HepG2 (cell line): ENCODE data around the gene MBLAC2. TPM values are rescaled to one million over a fixed set of nuclear protein-coding genes. Genes with fewer than 3 reads are reported as not detected.

Experiments used
- ADNP ChIP-seq: sonication (generic); formaldehyde crosslinking; IDR thresholded peaks from 2 replicates; pipeline ENCODE4 v1.4.0; 2020; ENCODE audit warnings: missing genetic modification reagents
- ETV6 ChIP-seq: sonication (generic); formaldehyde crosslinking; conservative IDR thresholded peaks from 2 replicates; pipeline ENCODE4 v1.4.0; 2020; ENCODE audit warnings: missing genetic modification reagents
- FOXM1 ChIP-seq: sonication (generic); formaldehyde crosslinking; IDR thresholded peaks from 2 replicates; pipeline ENCODE4 v1.5.0; 2020; ENCODE audit warnings: missing genetic modification reagents
- HDAC2 ChIP-seq: sonication (generic); formaldehyde crosslinking; IDR thresholded peaks from 2 replicates; pipeline ENCODE4 v1.4.0; 2020; ENCODE audit warnings: missing genetic modification reagents
- KAT8 ChIP-seq: IDR thresholded peaks from 2 replicates; pipeline ENCODE4 v1.6.1; 2016; ENCODE audit warnings: missing genetic modification reagents, missing compliant biosample characterization
- KLF13 ChIP-seq: sonication (generic); formaldehyde crosslinking; IDR thresholded peaks from 2 replicates; pipeline ENCODE4 v1.4.0; 2020; ENCODE audit warnings: mild to moderate bottlenecking, missing genetic modification reagents
- MEIS1 ChIP-seq: sonication (generic); formaldehyde crosslinking; IDR thresholded peaks from 2 replicates; pipeline ENCODE4 v1.9.0; 2021; ENCODE audit warnings: mild to moderate bottlenecking, missing genetic modification reagents, moderate library complexity, borderline replicate concordance
- PLRG1 ChIP-seq: fragments of 450-650 bp; conservative IDR thresholded peaks from 2 replicates; pipeline ENCODE4 v1.6.1; 2016
- PTBP1 ChIP-seq: fragments of 200-400 bp; formaldehyde crosslinking; IDR thresholded peaks from 2 replicates; pipeline ENCODE4 v1.6.1; 2018; ENCODE audit warnings: low read length, low read depth; ENCODE audit not compliant: poor library complexity, severe bottlenecking
- RARG ChIP-seq: sonication (generic); formaldehyde crosslinking; IDR thresholded peaks from 2 replicates; pipeline ENCODE4 v1.4.0; 2020; ENCODE audit warnings: low read depth, mild to moderate bottlenecking, missing genetic modification reagents
- RFX5 ChIP-seq: IDR thresholded peaks from 2 replicates; pipeline ENCODE4 v1.6.1; 2011; ENCODE audit warnings: low read depth, low read length, improper control_type of control experiment
- SIN3A ChIP-seq: IDR thresholded peaks from 2 replicates; pipeline ENCODE4 v1.6.1; 2011; ENCODE audit warnings: low read depth, mild to moderate bottlenecking, control low read depth, low read length, borderline replicate concordance
- YEATS4 ChIP-seq: sonication (generic); formaldehyde crosslinking; IDR thresholded peaks from 2 replicates; pipeline ENCODE4 v1.4.0; 2020; ENCODE audit warnings: missing genetic modification reagents, borderline replicate concordance
- ZNF331 ChIP-seq: sonication (generic); formaldehyde crosslinking; IDR thresholded peaks from 2 replicates; pipeline ENCODE4 v1.4.0; 2020; ENCODE audit warnings: missing genetic modification reagents
- ZNF552 ChIP-seq: sonication (generic); formaldehyde crosslinking; IDR thresholded peaks from 2 replicates; pipeline ENCODE4 v1.9.0; 2022; ENCODE audit warnings: missing genetic modification reagents, mild to moderate bottlenecking, borderline replicate concordance
- ZSCAN12 ChIP-seq: sonication (generic); formaldehyde crosslinking; IDR thresholded peaks from 2 replicates; pipeline ENCODE4 v1.9.0; 2021; ENCODE audit warnings: mild to moderate bottlenecking, missing genetic modification reagents
- polyA plus RNA-seq, 8 experiments: library from polyadenylated mRNA; depleted of rRNA in 3 of 8; stranded (reverse) in 7 of 8; unstranded in 1 of 8; fragments of >200 nt; fragmentation: Illumina TruSeq in 4 of 8; extraction: Trizol in 4 of 8; gene quantifications; 2 replicates each; pipeline versions ENCODE4 v1.2.1 to v1.2.3, GENCODE V29; 2011 to 2016; ENCODE audit warnings: low read depth in 4 of 8, missing spikeins in 1 of 8, mixed read lengths in 1 of 8; ENCODE audit not compliant: insufficient read depth in 1 of 8
- total RNA-seq, 5 experiments: library from RNA; depleted of rRNA; stranded (reverse); fragments of >200 nt; fragmentation: Illumina TruSeq; extraction: Trizol; gene quantifications; 2 replicates each; pipeline ENCODE4 v1.2.3, GENCODE V29; 2016; ENCODE audit warnings: low read depth in 1 of 5
- TF ChIP-seq, protein P1 (sequence below): sonication (generic); formaldehyde crosslinking; IDR thresholded peaks from 2 replicates; pipeline ENCODE4 v1.8.0; 2023; ENCODE audit warnings: mild to moderate bottlenecking, missing genetic modification reagents
- TF ChIP-seq, protein P2 (sequence below): IDR thresholded peaks from 2 replicates; pipeline ENCODE4 v1.6.1; 2012; ENCODE audit warnings: inconsistent platforms
- TF ChIP-seq, protein P3 (sequence below): IDR thresholded peaks from 2 replicates; pipeline ENCODE4 v1.4.0; 2020; ENCODE audit warnings: mild to moderate bottlenecking, missing genetic modification reagents
- TF ChIP-seq, protein P4 (sequence below): sonication (generic); formaldehyde crosslinking; IDR thresholded peaks from 2 replicates; pipeline ENCODE4 v1.9.0; 2022; ENCODE audit warnings: low read depth, missing genetic modification reagents

The MBLAC2 gene
- total and polyA plus RNA-seq, 2 of the 13 experiments (the other 11 are each of a cell fraction or from before 2014, with no cell fraction given): 2.9 to 4.1 TPM

DNA sequence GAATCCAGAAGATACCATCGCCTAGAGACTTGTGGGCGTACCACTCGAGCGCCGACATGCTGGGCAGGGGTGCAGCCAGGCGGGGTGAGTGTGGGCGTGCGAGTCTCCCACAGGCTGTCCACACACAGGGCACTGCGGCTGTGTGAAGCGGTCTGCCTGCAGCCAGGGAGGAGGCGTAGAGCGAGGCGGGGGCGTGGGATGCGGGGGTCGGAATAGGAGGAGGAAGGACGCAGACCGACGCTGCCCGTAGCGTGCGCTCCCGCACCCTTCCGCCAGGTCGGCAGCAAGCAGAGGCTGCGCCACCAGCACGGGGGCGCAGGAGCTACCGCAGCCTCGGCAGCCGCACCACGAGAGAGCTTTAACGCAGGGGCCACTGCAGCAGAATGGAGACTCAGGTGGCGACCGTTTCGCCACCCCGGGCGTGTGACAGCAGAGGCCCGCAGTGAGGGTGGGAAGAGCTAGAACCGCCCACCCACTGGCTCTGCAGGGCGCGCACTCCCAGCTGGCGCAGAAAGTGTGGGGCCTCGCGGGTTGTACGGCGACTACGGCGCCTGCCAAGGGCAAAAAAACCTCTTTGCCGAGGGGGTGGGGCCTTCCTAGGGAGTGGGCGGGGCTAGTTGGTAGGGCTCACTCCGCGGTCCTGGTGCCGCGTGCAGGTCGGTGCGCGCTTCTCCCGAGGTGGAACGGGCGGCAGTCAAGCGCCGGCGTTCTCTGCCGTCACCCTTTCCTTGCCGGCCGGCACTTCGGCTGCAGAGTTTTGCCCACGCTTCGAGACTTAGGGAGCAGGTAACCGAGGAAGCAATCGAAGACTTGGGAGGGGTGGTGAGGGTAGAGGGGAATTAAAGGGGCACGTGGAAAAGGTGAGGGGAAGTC is at the start of gene MBLAC2, which contains the start of gene POLR3G (continued):
- TF ChIP-seq RARG (CRISPR knock-in tag) (no peak), PLRG1 (no peak), MEIS1 (CRISPR knock-in tag) (no peak), PTBP1 (peak; percentile 95), SIN3A (peak; percentile 58; the same call in 1 of the 2 replicates), ZSCAN12 (peak; percentile 9; the same call in 1 of the 2 replicates), ZNF552 (CRISPR knock-in tag) (peak; percentile 82; the same call in 1 of the 2 replicates), KAT8 (CRISPR knock-in tag) (peak; percentile 87), YEATS4 (CRISPR knock-in tag) (peak; percentile 84), ADNP (peak; percentile 27; the same call in 1 of the 2 replicates), FOXM1 (CRISPR knock-in tag) (no peak), ZNF331 (CRISPR knock-in tag) (peak; percentile 84; the same call in 1 of the 2 replicates), ETV6 (peak; percentile 46; the same call in 1 of the 2 replicates), KLF13 (CRISPR knock-in tag) (no peak), HDAC2 (CRISPR knock-in tag) (peak; percentile 54; the same call in 1 of the 2 replicates), RFX5 (no peak)
- TF ChIP-seq, protein P1, sequence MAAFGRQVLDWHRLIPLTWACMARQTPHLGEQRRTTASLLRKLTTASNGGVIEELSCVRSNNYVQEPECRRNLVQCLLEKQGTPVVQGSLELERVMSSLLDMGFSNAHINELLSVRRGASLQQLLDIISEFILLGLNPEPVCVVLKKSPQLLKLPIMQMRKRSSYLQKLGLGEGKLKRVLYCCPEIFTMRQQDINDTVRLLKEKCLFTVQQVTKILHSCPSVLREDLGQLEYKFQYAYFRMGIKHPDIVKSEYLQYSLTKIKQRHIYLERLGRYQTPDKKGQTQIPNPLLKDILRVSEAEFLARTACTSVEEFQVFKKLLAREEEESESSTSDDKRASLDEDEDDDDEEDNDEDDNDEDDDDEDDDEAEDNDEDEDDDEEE: peak; percentile 89
- TF ChIP-seq, protein P2, sequence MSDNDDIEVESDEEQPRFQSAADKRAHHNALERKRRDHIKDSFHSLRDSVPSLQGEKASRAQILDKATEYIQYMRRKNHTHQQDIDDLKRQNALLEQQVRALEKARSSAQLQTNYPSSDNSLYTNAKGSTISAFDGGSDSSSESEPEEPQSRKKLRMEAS: peak; percentile 86
- TF ChIP-seq, protein P3, sequence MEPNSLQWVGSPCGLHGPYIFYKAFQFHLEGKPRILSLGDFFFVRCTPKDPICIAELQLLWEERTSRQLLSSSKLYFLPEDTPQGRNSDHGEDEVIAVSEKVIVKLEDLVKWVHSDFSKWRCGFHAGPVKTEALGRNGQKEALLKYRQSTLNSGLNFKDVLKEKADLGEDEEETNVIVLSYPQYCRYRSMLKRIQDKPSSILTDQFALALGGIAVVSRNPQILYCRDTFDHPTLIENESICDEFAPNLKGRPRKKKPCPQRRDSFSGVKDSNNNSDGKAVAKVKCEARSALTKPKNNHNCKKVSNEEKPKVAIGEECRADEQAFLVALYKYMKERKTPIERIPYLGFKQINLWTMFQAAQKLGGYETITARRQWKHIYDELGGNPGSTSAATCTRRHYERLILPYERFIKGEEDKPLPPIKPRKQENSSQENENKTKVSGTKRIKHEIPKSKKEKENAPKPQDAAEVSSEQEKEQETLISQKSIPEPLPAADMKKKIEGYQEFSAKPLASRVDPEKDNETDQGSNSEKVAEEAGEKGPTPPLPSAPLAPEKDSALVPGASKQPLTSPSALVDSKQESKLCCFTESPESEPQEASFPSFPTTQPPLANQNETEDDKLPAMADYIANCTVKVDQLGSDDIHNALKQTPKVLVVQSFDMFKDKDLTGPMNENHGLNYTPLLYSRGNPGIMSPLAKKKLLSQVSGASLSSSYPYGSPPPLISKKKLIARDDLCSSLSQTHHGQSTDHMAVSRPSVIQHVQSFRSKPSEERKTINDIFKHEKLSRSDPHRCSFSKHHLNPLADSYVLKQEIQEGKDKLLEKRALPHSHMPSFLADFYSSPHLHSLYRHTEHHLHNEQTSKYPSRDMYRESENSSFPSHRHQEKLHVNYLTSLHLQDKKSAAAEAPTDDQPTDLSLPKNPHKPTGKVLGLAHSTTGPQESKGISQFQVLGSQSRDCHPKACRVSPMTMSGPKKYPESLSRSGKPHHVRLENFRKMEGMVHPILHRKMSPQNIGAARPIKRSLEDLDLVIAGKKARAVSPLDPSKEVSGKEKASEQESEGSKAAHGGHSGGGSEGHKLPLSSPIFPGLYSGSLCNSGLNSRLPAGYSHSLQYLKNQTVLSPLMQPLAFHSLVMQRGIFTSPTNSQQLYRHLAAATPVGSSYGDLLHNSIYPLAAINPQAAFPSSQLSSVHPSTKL (CRISPR knock-in tag): peak; percentile 70
- TF ChIP-seq, protein P4, sequence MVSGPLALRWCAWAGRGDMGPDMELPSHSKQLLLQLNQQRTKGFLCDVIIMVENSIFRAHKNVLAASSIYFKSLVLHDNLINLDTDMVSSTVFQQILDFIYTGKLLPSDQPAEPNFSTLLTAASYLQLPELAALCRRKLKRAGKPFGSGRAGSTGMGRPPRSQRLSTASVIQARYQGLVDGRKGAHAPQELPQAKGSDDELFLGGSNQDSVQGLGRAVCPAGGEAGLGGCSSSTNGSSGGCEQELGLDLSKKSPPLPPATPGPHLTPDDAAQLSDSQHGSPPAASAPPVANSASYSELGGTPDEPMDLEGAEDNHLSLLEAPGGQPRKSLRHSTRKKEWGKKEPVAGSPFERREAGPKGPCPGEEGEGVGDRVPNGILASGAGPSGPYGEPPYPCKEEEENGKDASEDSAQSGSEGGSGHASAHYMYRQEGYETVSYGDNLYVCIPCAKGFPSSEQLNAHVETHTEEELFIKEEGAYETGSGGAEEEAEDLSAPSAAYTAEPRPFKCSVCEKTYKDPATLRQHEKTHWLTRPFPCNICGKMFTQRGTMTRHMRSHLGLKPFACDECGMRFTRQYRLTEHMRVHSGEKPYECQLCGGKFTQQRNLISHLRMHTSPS: peak; percentile 8; the same call in 1 of the 2 replicates
